Endothelial cell of umbilical vein (primary cell): Measurements from ENCODE around the gene SLC6A20. TPM values are rescaled to one million over a fixed set of nuclear protein-coding genes. Genes with fewer than 3 reads are reported as not detected.

ENCODE experiments used
- BruUV-seq: library from RNA; stranded (reverse); fragments of 400-500 nt; replicated peaks from 2 replicates; lab custom pipeline; 2021; lab: Mats Ljungman, UMichigan
- CTCF ChIA-PET: fragments of 300-600, 350-600 bp; sonication (Branson Sonifier 250); formaldehyde crosslinking; loops from one replicate; lab custom pipeline; 2021; ENCODE audit warnings: antibody characterized with exemption, inconsistent platforms; lab: Charles Lee
- POLR2A ChIA-PET: fragments of 300-600, 350-600 bp; sonication (Branson Sonifier 250); formaldehyde crosslinking; loops from one replicate; lab custom pipeline; 2021; ENCODE audit warnings: antibody characterized with exemption, inconsistent platforms; lab: Charles Lee
- DNase-seq: peaks from one replicate; pipeline ENCODE4 v3.0.0-alpha.2; 2011; ENCODE audit warnings: low read depth, low spot score
- FAIRE-seq: peaks from 2 replicates; lab custom pipeline; 2011; peaks lifted over from hg19 to GRCh38; lab: Jason Lieb, UNC
- H2AFZ ChIP-seq: 2 replicates; pipeline ENCODE4 v1.6.0; 2012; ENCODE audit warnings: low read depth, low read length, control low read depth, inconsistent platforms
- H3K27ac ChIP-seq: 2 replicates; pipeline ENCODE4 v1.5.1; 2011; ENCODE audit warnings: low read depth, mild to moderate bottlenecking, control low read depth, low read length, moderate library complexity; ENCODE audit not compliant: insufficient read depth
- H3K27me3 ChIP-seq, 2 experiments: 2 replicates each; pipeline versions ENCODE4 v1.6.0 to v1.6.1; 2011; ENCODE audit warnings: low read length in 2 of 2, mixed read lengths in 1 of 2; ENCODE audit not compliant: control insufficient read depth in 2 of 2, insufficient read depth in 2 of 2
- H3K36me3 ChIP-seq, 2 experiments: 2 replicates in 1 of 2; 3 replicates in 1 of 2; pipeline ENCODE4 v1.5.1; 2011; ENCODE audit warnings: low read length in 2 of 2, mild to moderate bottlenecking in 1 of 2, moderate library complexity in 1 of 2; ENCODE audit not compliant: control insufficient read depth in 2 of 2, insufficient read depth in 2 of 2; ENCODE audit errors: extremely low read depth in 1 of 2
- H3K4me1 ChIP-seq: 3 replicates; pipeline ENCODE4 v1.5.1; 2011; ENCODE audit warnings: mild to moderate bottlenecking, low read length; ENCODE audit not compliant: control insufficient read depth, insufficient read depth; ENCODE audit errors: extremely low read depth
- H3K4me2 ChIP-seq: 2 replicates; pipeline ENCODE4 v1.6.1; 2011; ENCODE audit warnings: low read length, control low read depth, mixed read lengths; ENCODE audit not compliant: insufficient read depth
- H3K4me3 ChIP-seq, 3 experiments: fragments of 200-600 bp in 1 of 3; sonication (generic), shearing (Covaris generic) in 1 of 3; replicated peaks in 1 of 3; 2 replicates each; pipeline ENCODE4 v1.5.1; 2011 to 2016; ENCODE audit warnings: control low read depth in 3 of 3, low read length in 3 of 3, mild to moderate bottlenecking in 2 of 3, inconsistent platforms in 1 of 3, low read depth in 1 of 3, moderate library complexity in 1 of 3; ENCODE audit not compliant: insufficient read depth in 1 of 3
- H3K79me2 ChIP-seq: 2 replicates; pipeline ENCODE4 v1.6.0; 2012; ENCODE audit warnings: low read length, inconsistent platforms; ENCODE audit not compliant: control insufficient read depth, insufficient read depth
- H3K9ac ChIP-seq: replicated peaks from 2 replicates; pipeline ENCODE3; 2011; ENCODE audit warnings: low read length, control low read depth; ENCODE audit not compliant: insufficient read depth; ENCODE audit errors: extremely low read depth
- H3K9me1 ChIP-seq: replicated peaks from 3 replicates; pipeline ENCODE4 v1.6.0; 2011; ENCODE audit warnings: mild to moderate bottlenecking, low read length; ENCODE audit not compliant: control insufficient read depth, insufficient read depth; ENCODE audit errors: extremely low read depth
- H3K9me3 ChIP-seq: replicated peaks from 2 replicates; pipeline ENCODE4 v1.5.1; 2012; ENCODE audit warnings: low read length, inconsistent platforms; ENCODE audit not compliant: control insufficient read depth, insufficient read depth
- H4K20me1 ChIP-seq: replicated peaks from 2 replicates; pipeline ENCODE3; 2011; ENCODE audit warnings: mild to moderate bottlenecking, low read length; ENCODE audit not compliant: control insufficient read depth, insufficient read depth; ENCODE audit errors: extremely low read depth
- EZH2 ChIP-seq: IDR thresholded peaks from 2 replicates; pipeline ENCODE4 v1.6.1; 2012; ENCODE audit warnings: borderline replicate concordance, low read depth, mild to moderate bottlenecking, moderate library complexity, low read length, inconsistent platforms; ENCODE audit not compliant: severe bottlenecking
- FOS ChIP-seq: IDR thresholded peaks from 2 replicates; pipeline ENCODE4 v1.6.1; 2011; ENCODE audit warnings: mild to moderate bottlenecking, low read length, moderate library complexity, borderline replicate concordance; ENCODE audit not compliant: insufficient read depth
- MYC ChIP-seq: IDR thresholded peaks from one replicate; pipeline ENCODE4 v1.6.1; 2011; ENCODE audit warnings: mild to moderate bottlenecking, low read depth, low read length
- POLR2A ChIP-seq: IDR thresholded peaks from 2 replicates; pipeline ENCODE4 v1.6.1; 2012; ENCODE audit warnings: low read depth, mild to moderate bottlenecking, control low read depth, low read length
- dilution Hi-C: fragments of 300-500 bp; cut with MboI; formaldehyde crosslinking; loops from one replicate; pipeline ENCODE4 v1.15.0; 2019; ENCODE audit warnings: low sequenced_read_pairs; ENCODE audit not compliant: extremely low pct_ligation_motif_present
- intact Hi-C: fragments of 100-400 bp; cut with micrococcal nuclease; formaldehyde crosslinking; loops from one replicate; pipeline ENCODE4 v1.10.0; 2022
- polyA plus RNA-seq, 4 experiments: library from polyadenylated mRNA; depleted of rRNA in 3 of 4; stranded (reverse) in 3 of 4; unstranded in 1 of 4; fragments of >200 nt; gene quantifications; 2 replicates each; pipeline versions ENCODE4 v1.2.1 to v1.2.3, GENCODE V29; 2011 to 2012; ENCODE audit warnings: missing spikeins in 1 of 4
- total RNA-seq: library from RNA; stranded (reverse); gene quantifications from 2 replicates; pipeline ENCODE4 v1.2.3, GENCODE V29; 2021
- TF ChIP-seq, protein P1 (sequence below), 2 donors: IDR thresholded peaks; 1 replicate in 1 of 2; 2 replicates in 1 of 2; pipeline ENCODE4 v1.5.1; 2011; ENCODE audit warnings: low read length in 2 of 2, mild to moderate bottlenecking in 2 of 2, moderate library complexity in 2 of 2, control low read depth in 1 of 2, inconsistent platforms in 1 of 2, low read depth in 1 of 2; ENCODE audit not compliant: insufficient read depth in 1 of 2; ENCODE audit errors: extremely low read depth in 1 of 2
- TF ChIP-seq, protein P2 (sequence below): IDR thresholded peaks from 2 replicates; pipeline ENCODE4 v1.6.1; 2011; ENCODE audit not compliant: insufficient read depth, insufficient read length

Gene SLC6A20
- total and polyA plus RNA-seq, 2 donors (not counting 3 experiments of a cell fraction or from before 2014, with no cell fraction given), result not detected

DNA sequence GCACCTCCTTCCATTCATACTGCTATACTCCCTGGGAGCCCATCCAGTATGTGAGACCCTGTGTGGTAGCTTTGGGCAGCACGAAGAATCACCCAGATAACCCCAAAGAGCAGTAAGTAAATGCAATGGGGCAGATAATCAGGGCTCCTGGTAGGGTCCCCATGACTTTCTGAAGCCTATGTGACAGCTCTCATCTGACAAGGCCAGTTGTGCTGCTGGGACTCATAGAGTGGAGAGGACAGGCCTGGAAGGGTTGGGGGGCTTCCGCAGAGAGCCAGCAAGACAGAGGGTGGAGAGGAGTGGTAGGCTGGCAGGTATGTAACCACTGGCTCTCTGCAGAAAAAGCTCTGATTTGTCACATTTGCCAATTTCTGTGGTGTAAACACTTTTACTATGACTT, 3.2 kb upstream of the SLC6A20 start:
- Histone ChIP-seq H3K27ac (no peak overlapping the region), H3K36me3 (no peaks in the 10 kb centered on the region), H3K27me3 (peaks cover 43 to 44% of the 10 kb centered on the region in 2 experiments), H4K20me1 (no peaks in the 10 kb centered on the region), H3K79me2 (no peaks in the 10 kb centered on the region), H3K9me1 (no peaks in the 10 kb centered on the region), H3K4me2 (no peak overlapping the region), H3K9me3 (no peaks in the 10 kb centered on the region), H3K9ac (no peak overlapping the region), H2AFZ (no peak overlapping the region), H3K4me3 (no peak overlapping the region), H3K4me1 (peaks cover 8% of the 10 kb centered on the region)
- ChIA-PET CTCF (no interaction called here), POLR2A (interaction anchor here (0.6 kb wide), 1 partner anchor 306 kb away, joined by 5 read pairs; no protein-coding TSS in a partner anchor)
- intact Hi-C loops (no loop called here), dilution Hi-C loops (no loop called here)
- DNase-seq (no peak), FAIRE-seq (no peak)
- TF ChIP-seq POLR2A (no peak), EZH2 (no peak)
- TF ChIP-seq, protein P1, sequence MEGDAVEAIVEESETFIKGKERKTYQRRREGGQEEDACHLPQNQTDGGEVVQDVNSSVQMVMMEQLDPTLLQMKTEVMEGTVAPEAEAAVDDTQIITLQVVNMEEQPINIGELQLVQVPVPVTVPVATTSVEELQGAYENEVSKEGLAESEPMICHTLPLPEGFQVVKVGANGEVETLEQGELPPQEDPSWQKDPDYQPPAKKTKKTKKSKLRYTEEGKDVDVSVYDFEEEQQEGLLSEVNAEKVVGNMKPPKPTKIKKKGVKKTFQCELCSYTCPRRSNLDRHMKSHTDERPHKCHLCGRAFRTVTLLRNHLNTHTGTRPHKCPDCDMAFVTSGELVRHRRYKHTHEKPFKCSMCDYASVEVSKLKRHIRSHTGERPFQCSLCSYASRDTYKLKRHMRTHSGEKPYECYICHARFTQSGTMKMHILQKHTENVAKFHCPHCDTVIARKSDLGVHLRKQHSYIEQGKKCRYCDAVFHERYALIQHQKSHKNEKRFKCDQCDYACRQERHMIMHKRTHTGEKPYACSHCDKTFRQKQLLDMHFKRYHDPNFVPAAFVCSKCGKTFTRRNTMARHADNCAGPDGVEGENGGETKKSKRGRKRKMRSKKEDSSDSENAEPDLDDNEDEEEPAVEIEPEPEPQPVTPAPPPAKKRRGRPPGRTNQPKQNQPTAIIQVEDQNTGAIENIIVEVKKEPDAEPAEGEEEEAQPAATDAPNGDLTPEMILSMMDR (IDR thresholded peaks at IDR 0.05; ENCODE audit: extremely low read depth in 1 of 2, insufficient read depth in 1 of 2, low read depth in 1 of 2, low read length in 2 of 2), result no peak
- no TSS peak for BruUV-seq

DNA sequence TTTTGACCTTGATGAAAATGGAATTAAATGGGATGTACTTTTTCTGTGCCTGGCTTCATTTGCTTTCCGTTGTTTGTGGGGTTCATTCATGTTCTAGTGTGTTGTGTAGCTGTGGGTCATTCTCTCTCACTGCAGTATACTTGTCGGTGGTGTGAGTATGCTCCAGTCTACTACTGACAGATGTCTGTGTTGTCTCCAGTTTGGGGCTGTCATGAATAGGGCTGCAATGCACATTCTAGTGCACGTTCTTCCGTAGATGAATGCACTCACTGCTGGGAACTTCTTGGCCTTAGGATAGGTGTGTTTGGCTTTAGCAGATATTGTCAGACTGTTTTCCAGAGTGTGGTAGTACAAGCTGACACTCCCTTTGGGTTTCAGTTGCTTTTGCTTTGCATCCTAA, 1.7 kb upstream of the SLC6A20 start:
- H2AFZ ChIP-seq, result no peak overlapping the region
- H3K9me3 ChIP-seq, result no peaks in the 10 kb centered on the region
- H3K27me3 ChIP-seq, result peaks cover 52 to 55% of the 10 kb centered on the region in 2 experiments
- ChIA-PET CTCF (no interaction called here), POLR2A (no interaction called here)
- no peak overlapping the region for H3K27ac ChIP-seq
- no peak for DNase-seq
- H3K36me3 ChIP-seq, result no peaks in the 10 kb centered on the region
- no peaks in the 10 kb centered on the region for H4K20me1 ChIP-seq
- H3K4me3 ChIP-seq, result no peak overlapping the region
- no peaks in the 10 kb centered on the region for H3K79me2 ChIP-seq
- no peak overlapping the region for H3K4me2 ChIP-seq
- intact Hi-C loops, result no loop called here
- no peak for TF ChIP-seq POLR2A
- TF ChIP-seq EZH2, result no peak
- no peak for TF ChIP-seq FOS
- TF ChIP-seq MYC, result no peak
- TF ChIP-seq, protein P2, sequence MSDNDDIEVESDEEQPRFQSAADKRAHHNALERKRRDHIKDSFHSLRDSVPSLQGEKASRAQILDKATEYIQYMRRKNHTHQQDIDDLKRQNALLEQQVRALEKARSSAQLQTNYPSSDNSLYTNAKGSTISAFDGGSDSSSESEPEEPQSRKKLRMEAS, result no peak
- no peaks in the 10 kb centered on the region for H3K9me1 ChIP-seq
- no TSS peak for BruUV-seq
- no peak for FAIRE-seq
- dilution Hi-C loops, result no loop called here
- no peak overlapping the region for H3K9ac ChIP-seq
- H3K4me1 ChIP-seq, result peaks cover 8% of the 10 kb centered on the region
